HepG2 (cell line): ENCODE data around the gene MT1A.

Experiments
- ARID2 ChIP-seq: sonication (generic); formaldehyde crosslinking; IDR thresholded peaks from 2 replicates; pipeline ENCODE4 v1.8.1; 2022; ENCODE audit warnings: mild to moderate bottlenecking, missing genetic modification reagents, borderline replicate concordance
- CTCF ChIP-seq: sonication (generic); formaldehyde crosslinking; IDR thresholded peaks from 2 replicates; pipeline ENCODE4 v1.5.0; 2020; ENCODE audit warnings: mild to moderate bottlenecking, missing genetic modification reagents, moderate library complexity
- DNMT1 ChIP-seq: sonication (generic); formaldehyde crosslinking; IDR thresholded peaks from 2 replicates; pipeline ENCODE4 v1.5.1; 2020; ENCODE audit warnings: mild to moderate bottlenecking, missing genetic modification reagents
- DPF2 ChIP-seq: sonication (generic); formaldehyde crosslinking; IDR thresholded peaks from 2 replicates; pipeline ENCODE4 v1.4.0; 2020; ENCODE audit warnings: mild to moderate bottlenecking, low read depth, missing genetic modification reagents, borderline replicate concordance
- HIC2 ChIP-seq: sonication (generic); formaldehyde crosslinking; IDR thresholded peaks from 2 replicates; pipeline ENCODE4 v1.9.0; 2022; ENCODE audit warnings: low read depth, missing genetic modification reagents
- KLF6 ChIP-seq: IDR thresholded peaks from 2 replicates; pipeline ENCODE4 v1.8.0; 2016; ENCODE audit warnings: missing biosample characterization, missing genetic modification reagents
- MAF1 ChIP-seq: sonication (generic); formaldehyde crosslinking; IDR thresholded peaks from 2 replicates; pipeline ENCODE4 v1.5.0; 2020; ENCODE audit warnings: missing genetic modification reagents, borderline replicate concordance
- SP2 ChIP-seq: sonication (generic); formaldehyde crosslinking; IDR thresholded peaks from 2 replicates; pipeline ENCODE4 v1.5.1; 2020; ENCODE audit warnings: mild to moderate bottlenecking, missing genetic modification reagents
- USF2 ChIP-seq, 2 experiments: sonication (generic) in 1 of 2; formaldehyde crosslinking in 1 of 2; IDR thresholded peaks; 2 replicates each; pipeline versions ENCODE4 v1.5.1 to v1.6.1; 2011 to 2020; ENCODE audit warnings: borderline replicate concordance in 1 of 2, low read depth in 1 of 2, low read length in 1 of 2, mild to moderate bottlenecking in 1 of 2, missing genetic modification reagents in 1 of 2, moderate library complexity in 1 of 2
- ZHX1 ChIP-seq: sonication (generic); formaldehyde crosslinking; IDR thresholded peaks from 2 replicates; pipeline ENCODE4 v1.8.1; 2022; ENCODE audit warnings: low read depth, mild to moderate bottlenecking, missing genetic modification reagents
- ZNF773 ChIP-seq: sonication (generic); formaldehyde crosslinking; IDR thresholded peaks from 2 replicates; pipeline ENCODE4 v1.4.0; 2020; ENCODE audit warnings: missing genetic modification reagents, borderline replicate concordance

DNA sequence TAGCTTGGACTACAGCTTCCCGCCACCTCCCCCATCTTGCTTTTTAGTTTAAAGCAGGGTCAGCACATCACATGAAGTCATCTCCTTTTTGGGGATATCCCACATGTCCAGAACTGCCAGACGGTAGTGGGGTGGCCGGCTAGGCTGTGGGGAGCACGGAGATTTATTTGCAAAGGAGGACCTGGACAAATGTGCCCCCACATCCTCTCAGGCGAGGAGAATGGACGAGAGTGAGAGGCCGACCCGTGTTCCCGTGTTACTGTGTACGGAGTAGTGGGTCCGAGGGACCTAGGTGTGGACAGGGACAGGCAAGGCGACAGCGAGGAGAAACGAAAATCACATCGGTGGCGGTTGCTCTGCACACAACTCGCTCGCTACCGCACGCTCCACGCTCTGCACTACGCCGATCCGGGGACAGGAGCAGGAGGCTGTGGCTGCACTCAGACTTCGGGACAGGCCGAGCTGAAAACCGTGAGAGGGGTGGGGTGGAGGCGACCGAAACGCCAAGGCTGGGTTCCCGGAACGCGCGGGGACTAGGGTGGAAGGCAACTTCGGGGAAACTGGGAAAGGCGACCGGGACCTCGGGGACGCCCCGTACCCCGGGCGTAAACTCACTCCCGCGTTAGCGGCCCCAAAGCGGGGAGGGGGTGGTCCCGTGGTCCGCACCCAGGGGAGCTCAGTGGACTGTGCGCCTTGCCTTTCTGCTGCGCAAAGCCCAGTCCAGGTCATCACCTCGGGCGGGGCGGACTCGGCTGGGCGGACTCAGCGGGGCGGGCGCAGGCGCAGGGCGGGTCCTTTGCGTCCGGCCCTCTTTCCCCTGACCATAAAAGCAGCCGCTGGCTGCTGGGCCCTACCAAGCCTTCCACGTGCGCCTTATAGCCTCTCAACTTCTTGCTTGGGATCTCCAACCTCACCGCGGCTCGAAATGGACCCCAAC, at the start of gene MT1A:
- no peak for TF ChIP-seq ZNF773 (CRISPR knock-in tag)
- no peak for TF ChIP-seq ZHX1
- TF ChIP-seq DNMT1 (CRISPR knock-in tag) = 0 out of 2 replicates have a peak, but pooled peaks have one; percentile 54
- no peak for TF ChIP-seq MAF1 (CRISPR knock-in tag)
- TF ChIP-seq HIC2 = no peak
- no peak for TF ChIP-seq DPF2 (CRISPR knock-in tag)
- no peak for TF ChIP-seq CTCF (CRISPR knock-in tag)
- no peak for TF ChIP-seq USF2 (IDR thresholded peaks at IDR 0.05; ENCODE audit: low read depth, low read length)
- no peak for TF ChIP-seq USF2 (CRISPR knock-in tag; IDR thresholded peaks at IDR 0.05; ENCODE audit: borderline replicate concordance)
- no peak for TF ChIP-seq ARID2
- no peak for TF ChIP-seq SP2
- TF ChIP-seq KLF6 (CRISPR knock-in tag) = no peak
